BE2C (cell line): ENCODE measurements around the gene USE1.
A peak's percentile ranks its signal among the peaks of the same experiment; 100 is the strongest.

Source experiments
- DNase-seq: peaks from one replicate; pipeline ENCODE4 v3.0.0-alpha.2; 2020
- H3K27me3 ChIP-seq: fragments of 250-450 bp; sonication (Bioruptor Pico); 2 replicates; pipeline ENCODE4 v1.5.1; 2020; ENCODE audit warnings: mild to moderate bottlenecking
- H3K36me3 ChIP-seq: fragments of 250-450 bp; sonication (Bioruptor Pico); 2 replicates; pipeline ENCODE4 v1.5.1; 2020; ENCODE audit warnings: mild to moderate bottlenecking
- H3K4me1 ChIP-seq: fragments of 250-450 bp; sonication (Bioruptor Pico); 2 replicates; pipeline ENCODE4 v1.5.1; 2020
- H3K4me3 ChIP-seq: 2 replicates; pipeline ENCODE4 v1.5.1; 2011; ENCODE audit warnings: low read depth, low read length
- H3K9me3 ChIP-seq: fragments of 250-450 bp; sonication (Bioruptor Pico); 2 replicates; pipeline ENCODE4 v1.5.1; 2020
- TF ChIP-seq, protein P1 (sequence below): IDR thresholded peaks from 2 replicates; pipeline ENCODE4 v1.5.1; 2012; ENCODE audit warnings: mild to moderate bottlenecking, low read depth, low read length

USE1 gene

DNA sequence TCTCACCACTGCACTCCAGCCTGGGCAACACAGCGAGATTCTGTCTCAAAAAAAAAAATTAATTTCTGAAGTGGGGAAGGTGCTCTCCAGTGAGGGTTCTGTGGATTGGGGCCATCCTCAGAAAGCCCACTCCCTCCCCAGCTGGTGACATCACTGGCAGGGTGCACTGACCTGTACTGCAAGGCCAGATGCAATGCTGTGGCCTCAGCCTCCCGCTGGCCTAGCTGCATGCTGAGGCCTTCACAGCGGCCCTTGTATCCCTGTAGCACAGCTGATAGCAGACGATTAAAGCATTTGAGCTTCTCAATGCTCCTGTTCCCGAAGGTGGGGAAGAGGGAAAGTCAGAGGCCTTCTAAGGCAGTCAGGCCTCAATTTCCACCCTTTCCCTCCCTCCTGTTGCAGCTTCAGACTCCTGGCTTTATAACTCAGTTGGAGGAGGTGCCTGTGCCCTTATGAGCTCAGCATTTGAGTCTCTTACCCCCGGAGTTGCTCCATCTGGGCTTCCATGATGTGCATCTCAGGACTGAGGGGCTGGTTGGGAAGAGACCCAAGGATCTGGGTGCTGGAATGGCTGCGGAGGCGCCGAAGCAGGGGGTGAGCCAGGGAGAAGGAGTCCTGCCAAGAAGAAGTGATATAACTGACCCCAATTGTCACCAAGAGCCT is 44.1 kb downstream of the USE1 start:
- H3K36me3 ChIP-seq: no peaks in the 10 kb centered on the region
- peaks cover 3% of the 10 kb centered on the region; the same call in 1 of the 2 replicates for H3K9me3 ChIP-seq
- H3K4me1 ChIP-seq: no peaks in the 10 kb centered on the region
- no peak overlapping the region for H3K4me3 ChIP-seq
- H3K27me3 ChIP-seq: no peaks in the 10 kb centered on the region
- DNase-seq: no peak
- TF ChIP-seq, protein P1, sequence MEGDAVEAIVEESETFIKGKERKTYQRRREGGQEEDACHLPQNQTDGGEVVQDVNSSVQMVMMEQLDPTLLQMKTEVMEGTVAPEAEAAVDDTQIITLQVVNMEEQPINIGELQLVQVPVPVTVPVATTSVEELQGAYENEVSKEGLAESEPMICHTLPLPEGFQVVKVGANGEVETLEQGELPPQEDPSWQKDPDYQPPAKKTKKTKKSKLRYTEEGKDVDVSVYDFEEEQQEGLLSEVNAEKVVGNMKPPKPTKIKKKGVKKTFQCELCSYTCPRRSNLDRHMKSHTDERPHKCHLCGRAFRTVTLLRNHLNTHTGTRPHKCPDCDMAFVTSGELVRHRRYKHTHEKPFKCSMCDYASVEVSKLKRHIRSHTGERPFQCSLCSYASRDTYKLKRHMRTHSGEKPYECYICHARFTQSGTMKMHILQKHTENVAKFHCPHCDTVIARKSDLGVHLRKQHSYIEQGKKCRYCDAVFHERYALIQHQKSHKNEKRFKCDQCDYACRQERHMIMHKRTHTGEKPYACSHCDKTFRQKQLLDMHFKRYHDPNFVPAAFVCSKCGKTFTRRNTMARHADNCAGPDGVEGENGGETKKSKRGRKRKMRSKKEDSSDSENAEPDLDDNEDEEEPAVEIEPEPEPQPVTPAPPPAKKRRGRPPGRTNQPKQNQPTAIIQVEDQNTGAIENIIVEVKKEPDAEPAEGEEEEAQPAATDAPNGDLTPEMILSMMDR: no peak

DNA sequence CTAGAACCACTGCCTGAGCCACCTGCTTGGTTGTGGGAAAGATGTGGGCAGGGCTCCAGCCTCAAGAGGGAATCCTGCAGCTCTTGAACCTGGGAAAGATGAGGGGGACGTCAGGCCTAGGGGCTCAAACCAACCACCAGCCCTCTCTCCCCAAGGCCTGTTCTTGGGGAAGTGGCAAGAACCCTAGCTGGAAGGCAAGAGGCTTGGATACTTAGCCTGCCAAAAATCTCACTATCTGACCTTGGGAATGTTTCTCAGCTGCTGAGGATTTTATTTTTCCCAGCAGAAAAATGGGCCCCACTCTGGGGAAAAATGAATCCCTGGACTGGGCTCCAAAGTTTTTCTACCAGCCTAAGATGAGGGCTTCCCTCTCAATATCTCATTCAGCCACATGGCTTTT is 44.8 kb downstream of the USE1 start:
- Histone ChIP-seq H3K4me3 (no peak overlapping the region), H3K4me1 (no peaks in the 10 kb centered on the region), H3K27me3 (no peaks in the 10 kb centered on the region), H3K36me3 (no peaks in the 10 kb centered on the region), H3K9me3 (peaks cover 3% of the 10 kb centered on the region; the same call in 1 of the 2 replicates)
- DNase-seq: no peak
- TF ChIP-seq, protein P1: no peak

DNA sequence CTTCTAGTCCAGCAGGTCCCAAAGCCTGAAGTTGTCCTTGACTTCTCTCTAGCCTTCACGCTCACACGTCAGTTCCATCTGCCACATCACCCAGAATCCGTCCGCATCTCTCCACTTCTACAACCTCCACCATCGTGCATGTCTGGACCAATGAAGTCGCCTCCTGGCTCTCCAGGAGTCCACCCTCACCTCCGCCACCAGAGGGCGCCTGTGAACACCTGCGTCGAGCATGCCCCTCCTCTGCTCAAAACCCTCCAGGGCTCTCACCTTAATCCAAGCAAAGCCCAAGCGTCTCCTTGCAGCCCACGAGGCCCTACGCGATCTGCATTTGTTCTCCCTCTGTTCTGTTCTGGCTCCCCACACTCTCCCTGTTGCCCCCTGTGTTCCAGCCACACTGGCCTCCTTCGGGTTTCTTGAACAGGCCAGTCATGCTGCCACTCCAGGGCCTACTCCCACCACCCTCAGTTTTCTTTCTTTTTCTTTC is 45.7 kb downstream of the USE1 start:
- peak; percentile 86 for DNase-seq
- H3K9me3 ChIP-seq: peaks cover 3% of the 10 kb centered on the region; the same call in 1 of the 2 replicates
- TF ChIP-seq, protein P1: peak; percentile 97

DNA sequence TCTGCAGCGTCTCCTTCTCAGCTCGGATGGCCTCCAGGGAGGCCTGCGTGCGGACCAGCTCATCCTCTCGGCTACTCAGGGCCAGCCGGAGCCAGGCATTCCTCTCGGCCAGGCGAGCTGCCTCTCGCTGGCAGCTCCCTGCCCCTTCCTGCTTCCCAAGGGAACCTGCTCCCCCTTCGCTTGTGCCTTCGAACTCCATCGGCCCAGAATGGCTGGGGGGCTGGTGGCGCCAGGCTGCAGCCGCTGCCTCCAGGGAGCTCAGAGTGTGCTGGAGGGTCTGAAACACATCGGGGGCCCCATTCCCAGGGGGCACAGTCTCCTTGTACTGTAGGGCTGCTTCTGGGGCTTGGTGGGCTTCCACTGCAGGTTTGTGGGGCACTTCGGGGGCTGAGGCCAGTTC is 47.4 kb downstream of the USE1 start:
- no peak for DNase-seq
- TF ChIP-seq, protein P1: no peak

More for the DNA sequence above, 45.7 kb downstream of the USE1 start:
- Histone ChIP-seq H3K27me3 (no peaks in the 10 kb centered on the region), H3K4me1 (no peaks in the 10 kb centered on the region), H3K4me3 (no peak overlapping the region), H3K36me3 (no peaks in the 10 kb centered on the region)

DNA sequence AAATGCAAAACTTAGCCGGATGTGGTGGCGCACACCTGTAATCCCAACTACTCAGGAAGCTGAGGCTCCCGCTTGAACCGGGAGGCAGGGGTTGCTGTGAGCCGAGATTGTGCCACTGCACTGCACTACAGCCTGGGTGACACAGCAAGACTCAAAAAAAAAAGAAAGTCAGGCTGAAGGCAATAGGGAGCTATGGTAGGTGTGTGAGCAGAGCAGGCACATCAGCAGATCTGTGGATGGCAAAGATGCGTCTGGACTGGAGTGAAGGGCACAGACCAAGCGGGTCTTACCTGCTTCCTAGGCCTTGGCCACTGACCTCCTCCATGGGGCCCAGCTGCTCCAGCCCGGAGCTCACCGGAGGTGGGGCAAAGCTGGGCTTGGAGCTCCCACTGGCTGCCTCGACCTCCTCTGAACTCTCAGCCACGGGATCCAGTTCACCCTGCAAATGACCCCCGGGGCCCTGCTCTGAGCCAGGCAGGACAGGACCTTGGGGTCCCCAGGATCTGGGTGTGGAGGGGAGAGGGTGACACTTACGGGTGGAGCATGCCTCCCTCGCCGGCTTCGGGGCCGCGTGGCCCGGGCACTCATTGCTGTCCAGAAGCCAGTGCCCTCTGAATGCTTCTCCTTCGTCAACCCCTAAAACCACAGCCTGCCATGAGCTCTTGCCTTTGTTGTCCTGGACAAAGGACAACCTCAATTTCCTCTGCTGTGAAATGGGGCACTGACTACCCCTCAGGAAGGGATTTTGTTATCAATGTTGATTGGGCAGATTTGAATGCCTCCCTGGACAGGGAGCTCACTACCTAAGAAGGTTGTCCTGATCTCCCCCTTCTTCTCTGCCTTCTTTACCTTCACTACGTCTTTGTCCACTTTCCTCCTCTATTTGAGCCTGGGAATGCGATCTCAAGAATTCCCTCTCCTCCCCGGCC is 48.8 kb downstream of the USE1 start:
- peaks cover 3% of the 10 kb centered on the region; the same call in 1 of the 2 replicates for H3K9me3 ChIP-seq
- H3K4me3 ChIP-seq: no peak overlapping the region
- H3K36me3 ChIP-seq: peaks cover 3% of the 10 kb centered on the region
- TF ChIP-seq, protein P1: no peak
- no peaks in the 10 kb centered on the region for H3K27me3 ChIP-seq
- H3K4me1 ChIP-seq: no peaks in the 10 kb centered on the region
- no peak for DNase-seq

More for the DNA sequence above, 47.4 kb downstream of the USE1 start:
- H3K9me3 ChIP-seq: peaks cover 3% of the 10 kb centered on the region; the same call in 1 of the 2 replicates
- no peaks in the 10 kb centered on the region for H3K27me3 ChIP-seq
- H3K36me3 ChIP-seq: no peaks in the 10 kb centered on the region
- no peaks in the 10 kb centered on the region for H3K4me1 ChIP-seq
- no peak overlapping the region for H3K4me3 ChIP-seq
